Peyer's patch (tissue), 4 donors: Measurements from ENCODE around the gene C12orf56. TPM values are rescaled to one million over a fixed set of nuclear protein-coding genes. Genes with fewer than 3 reads are reported as not detected.

Source experiments
- DNase-seq, 3 donors: peaks; one replicate each; pipeline ENCODE4 v3.0.0-alpha.2; 2017 to 2019
- H3K27ac ChIP-seq, 4 donors: fragments of 200-600 bp; sonication (generic); one replicate each; pipeline ENCODE4 v1.5.1; 2016 to 2019
- H3K27me3 ChIP-seq, 2 donors: fragments of 200-600 bp; sonication (generic); one replicate each; pipeline ENCODE4 v1.5.1; 2019
- H3K36me3 ChIP-seq, 3 donors: fragments of 200-600 bp; sonication (generic); one replicate each; pipeline ENCODE4 v1.5.1; 2016 to 2019
- H3K4me1 ChIP-seq, 4 donors: fragments of 200-600 bp; sonication (generic); one replicate each; pipeline ENCODE4 v1.5.1; 2016 to 2019
- H3K4me3 ChIP-seq, 4 donors: fragments of 200-600 bp; sonication (generic); 1 replicate in 3 of 4; 2 replicates in 1 of 4; pipeline ENCODE4 v1.5.1; 2016 to 2019; ENCODE audit warnings: mild to moderate bottlenecking in 1 of 4
- H3K9me3 ChIP-seq, 4 donors: fragments of 200-600 bp; sonication (generic); one replicate each; pipeline ENCODE4 v1.5.1; 2016 to 2019; ENCODE audit warnings: mild to moderate bottlenecking in 1 of 4
- POLR2A ChIP-seq, 2 donors: fragments of 450-650 bp; IDR thresholded peaks; one replicate each; pipeline ENCODE4 v1.5.1; 2017; ENCODE audit warnings: antibody characterized with exemption in 2 of 2, mild to moderate bottlenecking in 2 of 2, moderate library complexity in 2 of 2
- small RNA-seq, 2 donors: library from RNA; depleted of rRNA; stranded (forward); fragments of <200 nt; gene quantifications; one replicate each; pipeline ENCODE3, GENCODE V24; 2016
- total RNA-seq, 4 donors: library from RNA; depleted of rRNA; stranded (reverse); fragments of >200 nt; gene quantifications; one replicate each; pipeline ENCODE4 v1.1.0, GENCODE V29; 2016
- TF ChIP-seq, protein P1 (sequence below), 6 experiments: fragments of 450-650 bp in 4 of 6; fragments of 200-600 bp in 2 of 6; sonication (generic) in 1 of 6; IDR thresholded peaks; one replicate each; pipeline ENCODE4 v1.5.1; 2017 to 2019; ENCODE audit warnings: antibody characterized with exemption in 6 of 6, mild to moderate bottlenecking in 3 of 6, moderate library complexity in 1 of 6

The C12orf56 gene
- total RNA-seq, 4 donors from 2014 or later: not detected

DNA sequence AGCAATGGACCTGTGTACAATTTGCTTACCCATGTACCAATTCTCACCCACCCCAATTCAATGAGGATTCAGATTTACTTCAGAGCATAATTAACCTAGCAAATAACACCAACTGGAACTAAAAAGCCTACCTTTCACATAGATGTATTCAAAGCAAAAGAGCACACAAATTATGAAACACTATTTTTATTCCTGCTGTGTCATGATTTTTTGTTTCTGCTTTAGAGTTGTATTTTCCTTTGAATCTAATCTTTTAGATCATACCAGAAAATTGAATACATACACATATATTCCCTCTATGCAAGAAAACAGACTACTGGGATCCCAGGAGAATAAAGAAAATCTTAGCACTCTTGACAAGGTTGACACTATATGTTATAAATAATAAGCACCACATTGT is 174.3 kb downstream of the C12orf56 start:
- H3K27ac ChIP-seq: no peak overlapping the region
- H3K36me3 ChIP-seq: peaks cover 0 to 7% (median 0%) of the 10 kb centered on the region in 3 donors
- no peaks in the 10 kb centered on the region for H3K27me3 ChIP-seq
- H3K4me3 ChIP-seq: no peak overlapping the region
- DNase-seq: no peak
- TF ChIP-seq, protein P1, sequence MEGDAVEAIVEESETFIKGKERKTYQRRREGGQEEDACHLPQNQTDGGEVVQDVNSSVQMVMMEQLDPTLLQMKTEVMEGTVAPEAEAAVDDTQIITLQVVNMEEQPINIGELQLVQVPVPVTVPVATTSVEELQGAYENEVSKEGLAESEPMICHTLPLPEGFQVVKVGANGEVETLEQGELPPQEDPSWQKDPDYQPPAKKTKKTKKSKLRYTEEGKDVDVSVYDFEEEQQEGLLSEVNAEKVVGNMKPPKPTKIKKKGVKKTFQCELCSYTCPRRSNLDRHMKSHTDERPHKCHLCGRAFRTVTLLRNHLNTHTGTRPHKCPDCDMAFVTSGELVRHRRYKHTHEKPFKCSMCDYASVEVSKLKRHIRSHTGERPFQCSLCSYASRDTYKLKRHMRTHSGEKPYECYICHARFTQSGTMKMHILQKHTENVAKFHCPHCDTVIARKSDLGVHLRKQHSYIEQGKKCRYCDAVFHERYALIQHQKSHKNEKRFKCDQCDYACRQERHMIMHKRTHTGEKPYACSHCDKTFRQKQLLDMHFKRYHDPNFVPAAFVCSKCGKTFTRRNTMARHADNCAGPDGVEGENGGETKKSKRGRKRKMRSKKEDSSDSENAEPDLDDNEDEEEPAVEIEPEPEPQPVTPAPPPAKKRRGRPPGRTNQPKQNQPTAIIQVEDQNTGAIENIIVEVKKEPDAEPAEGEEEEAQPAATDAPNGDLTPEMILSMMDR (IDR thresholded peaks at IDR 0.05): no peak
- TF ChIP-seq POLR2A (IDR thresholded peaks at IDR 0.05): no peak
- no peaks in the 10 kb centered on the region for H3K9me3 ChIP-seq
- peaks cover 0 to 5% (median 0%) of the 10 kb centered on the region in 4 donors for H3K4me1 ChIP-seq

Small RNA genes within 50 kb of the gene (small RNA-seq; reads per million reads assigned to genes)
- gene RF01210 (0 reads per million in 2 donors), gene RNU5A-7P (0 reads per million in 2 donors)

Other genes starting within 250 kb of the C12orf56 start
- gene KICS2, start 168.5 kb downstream of the C12orf56 start, total RNA-seq: 10 to 100 TPM in 1 of 4 donors, 1 to 10 TPM in 3; 1.6 to 21.3 (median 9.6) TPM
- gene XPOT, start 13.6 kb upstream of the C12orf56 start, total RNA-seq: 10 to 100 TPM; 15.6 to 73.4 (median 24.8) TPM
- gene TBK1, start 61.4 kb upstream of the C12orf56 start, total RNA-seq: 10 to 100 TPM; 24.9 to 38.0 (median 30.2) TPM
- 10 to 100 TPM; 14.3 to 60.2 (median 27.2) TPM for gene RASSF3, start 219.7 kb upstream of the C12orf56 start, total RNA-seq